Measurements from ENCODE around the gene PIAS3.

PIAS3 gene

DNA sequence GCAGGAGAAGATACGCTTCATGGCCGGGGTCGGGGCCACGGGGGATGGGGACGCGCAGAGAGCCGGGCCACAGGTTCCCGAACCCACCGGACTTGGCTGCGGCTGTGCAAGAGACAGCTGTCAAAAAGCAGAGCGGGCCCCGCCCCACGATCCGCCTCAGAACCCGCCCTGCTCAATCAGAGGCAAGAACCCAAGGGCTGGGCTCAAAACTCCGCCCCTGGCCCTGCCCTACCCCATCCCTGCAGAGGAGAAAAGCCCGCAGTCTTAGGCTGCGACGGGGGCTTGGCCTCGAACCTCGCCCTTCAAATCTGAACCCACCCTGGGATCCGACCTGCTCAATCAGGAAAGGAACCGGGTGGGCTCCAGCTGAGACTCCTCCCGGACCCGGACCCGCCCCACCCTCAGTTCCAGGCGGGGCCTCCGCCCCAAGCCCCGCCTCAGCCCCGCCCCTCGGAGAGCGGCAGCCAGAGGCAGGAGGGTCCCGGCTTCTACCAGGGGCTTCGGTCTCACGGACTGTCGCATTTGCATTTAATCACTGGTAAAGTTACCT lies 26.9 kb upstream of the PIAS3 start, which contains the start of gene ANKRD35:
Gene ANKRD35 (minus strand): TSS at position 129 of the 550 bp plus-strand sequence. CDS start 108 bp downstream, at position 21.
- peak; percentile 72 for DNase-seq (ENCODE audit: low read depth)
- TF ChIP-seq, protein P1, sequence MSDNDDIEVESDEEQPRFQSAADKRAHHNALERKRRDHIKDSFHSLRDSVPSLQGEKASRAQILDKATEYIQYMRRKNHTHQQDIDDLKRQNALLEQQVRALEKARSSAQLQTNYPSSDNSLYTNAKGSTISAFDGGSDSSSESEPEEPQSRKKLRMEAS (IDR thresholded peaks at IDR 0.05; ENCODE audit: low read depth, low read length): no peak
- TF ChIP-seq POLR2A (IDR thresholded peaks at IDR 0.05; ENCODE audit: extremely low read depth, insufficient read length): no peak
- no peak for TF ChIP-seq MYC (IDR thresholded peaks at IDR 0.05; ENCODE audit: low read depth, low read length)
- TF ChIP-seq, protein P2, sequence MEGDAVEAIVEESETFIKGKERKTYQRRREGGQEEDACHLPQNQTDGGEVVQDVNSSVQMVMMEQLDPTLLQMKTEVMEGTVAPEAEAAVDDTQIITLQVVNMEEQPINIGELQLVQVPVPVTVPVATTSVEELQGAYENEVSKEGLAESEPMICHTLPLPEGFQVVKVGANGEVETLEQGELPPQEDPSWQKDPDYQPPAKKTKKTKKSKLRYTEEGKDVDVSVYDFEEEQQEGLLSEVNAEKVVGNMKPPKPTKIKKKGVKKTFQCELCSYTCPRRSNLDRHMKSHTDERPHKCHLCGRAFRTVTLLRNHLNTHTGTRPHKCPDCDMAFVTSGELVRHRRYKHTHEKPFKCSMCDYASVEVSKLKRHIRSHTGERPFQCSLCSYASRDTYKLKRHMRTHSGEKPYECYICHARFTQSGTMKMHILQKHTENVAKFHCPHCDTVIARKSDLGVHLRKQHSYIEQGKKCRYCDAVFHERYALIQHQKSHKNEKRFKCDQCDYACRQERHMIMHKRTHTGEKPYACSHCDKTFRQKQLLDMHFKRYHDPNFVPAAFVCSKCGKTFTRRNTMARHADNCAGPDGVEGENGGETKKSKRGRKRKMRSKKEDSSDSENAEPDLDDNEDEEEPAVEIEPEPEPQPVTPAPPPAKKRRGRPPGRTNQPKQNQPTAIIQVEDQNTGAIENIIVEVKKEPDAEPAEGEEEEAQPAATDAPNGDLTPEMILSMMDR (IDR thresholded peaks at IDR 0.05; ENCODE audit: low read depth, low read length): no peak
- H3K4me3 ChIP-seq (ENCODE audit: low read depth, low read length): no peak within 1 kb of the TSS

DNA sequence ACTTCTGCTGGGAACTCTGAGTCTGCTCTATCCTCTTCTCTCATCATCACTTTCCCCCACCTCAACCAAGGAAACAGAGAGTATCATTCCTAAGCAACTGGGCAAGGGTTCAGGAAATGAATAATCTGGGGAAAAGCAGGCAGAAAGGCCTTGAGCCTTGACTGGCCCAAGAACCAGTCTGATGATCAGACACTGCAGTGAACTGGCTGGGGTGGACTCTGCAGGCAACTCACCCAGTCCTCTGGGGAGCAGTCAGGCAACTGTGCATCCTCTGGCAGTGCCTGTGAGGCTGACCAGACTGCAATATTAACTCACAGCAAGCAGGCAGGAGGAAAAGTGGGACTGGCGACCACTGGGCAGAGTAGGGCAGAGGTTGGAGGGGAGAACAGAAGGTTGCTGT lies 25.8 kb upstream of the PIAS3 start:
- no peak for DNase-seq (ENCODE audit: low read depth)
- H3K4me3 ChIP-seq (ENCODE audit: low read depth, low read length): no peak overlapping the region
- TF ChIP-seq POLR2A (IDR thresholded peaks at IDR 0.05; ENCODE audit: extremely low read depth, insufficient read length): no peak
- no peak for TF ChIP-seq MYC (IDR thresholded peaks at IDR 0.05; ENCODE audit: low read depth, low read length)

DNA sequence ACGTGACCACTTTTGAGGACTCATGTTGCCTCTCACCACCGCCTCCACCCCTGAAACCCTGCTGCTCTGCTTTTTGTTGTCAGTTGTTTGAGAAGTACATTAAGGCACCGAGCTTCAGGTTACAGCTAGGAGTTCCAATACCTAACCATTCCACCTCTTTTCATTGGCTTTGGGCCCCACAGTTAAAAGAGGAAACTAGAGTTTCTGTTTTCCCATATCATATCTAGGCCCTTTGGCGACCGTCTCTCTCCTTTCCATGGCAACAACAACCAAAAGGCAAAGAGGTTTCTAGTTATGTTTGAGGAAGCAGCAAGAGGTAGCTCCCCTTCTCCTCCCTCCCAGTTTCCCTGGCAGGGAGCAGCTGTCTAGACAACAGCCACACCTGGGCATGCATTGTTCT lies 20.9 kb upstream of the PIAS3 start:
- TF ChIP-seq MYC (IDR thresholded peaks at IDR 0.05; ENCODE audit: low read depth, low read length): no peak
- TF ChIP-seq, protein P1 (IDR thresholded peaks at IDR 0.05; ENCODE audit: low read depth, low read length): no peak
- TF ChIP-seq POLR2A (IDR thresholded peaks at IDR 0.05; ENCODE audit: extremely low read depth, insufficient read length): no peak
- TF ChIP-seq, protein P2 (IDR thresholded peaks at IDR 0.05; ENCODE audit: low read depth, low read length): no peak
- DNase-seq (ENCODE audit: low read depth): no peak

DNA sequence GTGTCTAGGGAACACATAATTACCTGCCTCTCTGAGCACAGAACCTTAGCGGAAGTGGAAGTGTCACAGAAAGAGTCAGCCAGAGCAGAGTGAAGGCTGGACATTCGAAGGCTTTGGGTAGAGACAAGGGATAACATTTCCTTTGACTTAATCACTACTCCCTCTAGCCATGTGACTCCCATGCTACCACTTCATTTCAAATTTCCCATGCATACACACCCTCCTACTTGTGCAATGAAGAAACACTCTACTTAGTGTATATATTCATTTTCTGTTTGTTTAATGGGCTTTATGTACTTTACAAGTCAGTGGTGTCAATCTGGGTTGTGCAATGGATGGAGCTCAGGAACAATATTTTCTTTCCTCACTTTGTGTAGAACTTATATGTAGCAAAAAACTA lies 19.8 kb upstream of the PIAS3 start:
- no peak for TF ChIP-seq MYC (IDR thresholded peaks at IDR 0.05; ENCODE audit: low read depth, low read length)
- TF ChIP-seq, protein P2 (IDR thresholded peaks at IDR 0.05; ENCODE audit: low read depth, low read length): no peak
- no peak for TF ChIP-seq POLR2A (IDR thresholded peaks at IDR 0.05; ENCODE audit: extremely low read depth, insufficient read length)
- TF ChIP-seq, protein P1 (IDR thresholded peaks at IDR 0.05; ENCODE audit: low read depth, low read length): no peak
- no peak overlapping the region for H3K4me3 ChIP-seq (ENCODE audit: low read depth, low read length)
- DNase-seq (ENCODE audit: low read depth): no peak

More for the DNA sequence above, 20.9 kb upstream of the PIAS3 start:
- H3K4me3 ChIP-seq (ENCODE audit: low read depth, low read length): no peak overlapping the region

DNA sequence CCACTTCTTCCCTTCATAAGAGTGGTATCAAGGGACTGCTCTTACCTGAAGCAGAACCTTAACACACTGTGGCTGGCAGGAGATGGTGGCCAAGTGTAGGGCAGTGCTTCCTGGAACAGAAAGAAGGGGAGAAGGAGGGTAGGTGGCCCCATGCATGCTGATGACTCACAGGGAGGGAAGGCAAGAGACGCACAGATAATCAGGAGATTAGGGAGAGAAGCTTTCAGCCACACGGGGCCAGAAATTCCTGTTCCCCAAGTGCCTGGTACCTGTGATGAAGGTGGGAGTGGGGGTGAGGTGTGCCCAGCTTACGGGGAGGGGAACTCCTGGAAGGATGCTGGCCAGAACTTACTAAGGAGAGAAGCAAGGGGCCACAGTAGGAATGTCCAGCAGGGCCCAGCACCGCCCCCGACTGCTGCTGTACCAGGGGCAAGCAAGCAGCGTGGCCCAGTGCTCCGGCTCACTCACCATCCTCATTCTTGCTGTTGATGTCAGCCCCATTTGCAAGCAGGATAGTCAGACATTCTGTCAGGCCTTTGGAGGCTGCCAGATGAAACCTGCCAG lies 19.1 kb upstream of the PIAS3 start:
- no peak overlapping the region for H3K4me3 ChIP-seq (ENCODE audit: low read depth, low read length)
- DNase-seq (ENCODE audit: low read depth): no peak
- TF ChIP-seq POLR2A (IDR thresholded peaks at IDR 0.05; ENCODE audit: extremely low read depth, insufficient read length) (no peak), MYC (IDR thresholded peaks at IDR 0.05; ENCODE audit: low read depth, low read length) (no peak)
- TF ChIP-seq, protein P1 (IDR thresholded peaks at IDR 0.05; ENCODE audit: low read depth, low read length): no peak
- TF ChIP-seq, protein P2 (IDR thresholded peaks at IDR 0.05; ENCODE audit: low read depth, low read length): no peak

DNA sequence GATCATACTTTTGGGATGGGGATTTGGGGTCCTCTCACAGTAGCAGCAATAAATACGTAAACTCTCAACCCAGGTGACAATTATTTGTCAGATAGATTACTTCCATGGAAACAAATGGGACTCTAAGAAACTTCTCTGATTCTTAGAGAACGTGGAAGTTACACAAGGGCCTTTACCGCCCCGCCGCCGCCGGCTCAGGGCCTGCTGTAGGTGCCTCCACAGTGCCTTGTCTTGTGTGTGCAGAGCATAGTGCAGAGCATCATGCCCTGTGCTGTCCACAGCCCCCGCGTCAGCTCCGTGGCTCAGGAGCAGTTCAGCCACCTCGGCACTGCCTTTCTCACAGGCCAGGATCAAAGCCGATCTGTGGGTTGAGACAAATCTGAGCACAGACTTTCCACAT lies 15.8 kb upstream of the PIAS3 start:
- DNase-seq (ENCODE audit: low read depth): peak; percentile 32
- no peak for TF ChIP-seq MYC (IDR thresholded peaks at IDR 0.05; ENCODE audit: low read depth, low read length)
- H3K4me3 ChIP-seq (ENCODE audit: low read depth, low read length): no peak overlapping the region

Data from NB4 (cell line).